CD4-positive, alpha-beta T cell treated with Interleukin-15 for 1 hour (primary cell): Measurements from ENCODE around the gene NREP.

ENCODE experiments used
- DNase-seq: peaks from one replicate; pipeline ENCODE4 v3.0.0-alpha.2; 2020

The NREP gene

GRCh38 chr5:111691914-111692313, 65.1 kb downstream of the NREP start:
- DNase-seq, result no peak

- no peak for DNase-seq
Observed at GRCh38 chr5:111691508-111691907, 65.5 kb downstream of the NREP start.

GRCh38 chr5:111689357-111689935, 67.5 kb downstream of the NREP start:
- DNase-seq, result no peak

- DNase-seq, result no peak
Observed at GRCh38 chr5:111685969-111686368, 71.0 kb downstream of the NREP start.

- DNase-seq, result no peak
Observed at GRCh38 chr5:111682641-111683040, 74.4 kb downstream of the NREP start.

- DNase-seq, result no peak
Observed at GRCh38 chr5:111682121-111682520, 74.9 kb downstream of the NREP start.

GRCh38 chr5:111681414-111682120, 75.4 kb downstream of the NREP start:
- no peak for DNase-seq

- no peak for DNase-seq
Observed at GRCh38 chr5:111680737-111681413, 76.1 kb downstream of the NREP start.

- no peak for DNase-seq
Observed at GRCh38 chr5:111679611-111680010, 77.4 kb downstream of the NREP start.
